ENCODE results near the gene WDR7. TPM values are rescaled to one million over a fixed set of nuclear protein-coding genes. Genes with fewer than 3 reads are reported as not detected.

WDR7 gene
- total and polyA plus RNA-seq, 9 of the 15 experiments (the other 6 are each of a cell fraction or from before 2014, with no cell fraction given), result 1.4 to 9.4 (median 5.3) TPM

GRCh38 chr18:57051657-57052044, 400.5 kb downstream of the WDR7 start (continued):
- TF ChIP-seq SP1 (CRISPR knock-in tag; IDR thresholded peaks at IDR 0.05), result no peak
- TF ChIP-seq PCBP1 (IDR thresholded peaks at IDR 0.05; ENCODE audit: low read depth, low read length, poor library complexity, severe bottlenecking), result no peak
- no peak for TF ChIP-seq ZNF785 (CRISPR knock-in tag; IDR thresholded peaks at IDR 0.05)
- no peak for TF ChIP-seq POLR2B (IDR thresholded peaks at IDR 0.05; ENCODE audit: low read depth, partially characterized antibody)
- TF ChIP-seq ARID4B (CRISPR knock-in tag; IDR thresholded peaks at IDR 0.05), result no peak
- no peak for TF ChIP-seq OTX1 (CRISPR knock-in tag; IDR thresholded peaks at IDR 0.05)
- no peak for TF ChIP-seq BMI1 (IDR thresholded peaks at IDR 0.05; ENCODE audit: low read length)
- no peak for TF ChIP-seq ETV5 (CRISPR knock-in tag; IDR thresholded peaks at IDR 0.05; ENCODE audit: low read depth)
- no peak for TF ChIP-seq MIER1 (IDR thresholded peaks at IDR 0.05; ENCODE audit: low read depth)
- no peak for TF ChIP-seq L3MBTL2 (IDR thresholded peaks at IDR 0.05)
- TF ChIP-seq GMEB1 (CRISPR knock-in tag; IDR thresholded peaks at IDR 0.05), result no peak
- TF ChIP-seq HLTF (IDR thresholded peaks at IDR 0.05), result no peak
- TF ChIP-seq ZNF436 (CRISPR knock-in tag; IDR thresholded peaks at IDR 0.05), result no peak
- no peak for TF ChIP-seq SNIP1 (IDR thresholded peaks at IDR 0.05; ENCODE audit: low read depth)
- peak; percentile 40 for TF ChIP-seq FOSL1 (tag; conservative IDR thresholded peaks at IDR 0.05)

Data from K562 (cell line).